Metanephros (tissue), 2 donors: ENCODE measurements around the gene NDUFS1. TPM values are rescaled to one million over a fixed set of nuclear protein-coding genes. Genes with fewer than 3 reads are reported as not detected.

ENCODE experiments used
- small RNA-seq: library from RNA; depleted of rRNA; stranded (forward); fragments of <200 nt; gene quantifications from one replicate; pipeline ENCODE3, GENCODE V24; 2014; ENCODE audit warnings: low replicate concordance
- total RNA-seq: library from RNA; depleted of rRNA; stranded (reverse); fragments of >200 nt; gene quantifications from one replicate; pipeline ENCODE4 v1.2.3, GENCODE V29; 2014

The NDUFS1 gene
- 75.2 TPM for total RNA-seq

GRCh38 chr2:206159346-206160124, at the start of gene NDUFS1, which contains the start of gene EEF1B2:
NDUFS1 (minus strand) TSS chr2:206159444; CDS start chr2:206153678, 5,766 bp downstream.
EEF1B2 (plus strand) TSS chr2:206159895; CDS start chr2:206159980, 85 bp downstream.

DNA sequence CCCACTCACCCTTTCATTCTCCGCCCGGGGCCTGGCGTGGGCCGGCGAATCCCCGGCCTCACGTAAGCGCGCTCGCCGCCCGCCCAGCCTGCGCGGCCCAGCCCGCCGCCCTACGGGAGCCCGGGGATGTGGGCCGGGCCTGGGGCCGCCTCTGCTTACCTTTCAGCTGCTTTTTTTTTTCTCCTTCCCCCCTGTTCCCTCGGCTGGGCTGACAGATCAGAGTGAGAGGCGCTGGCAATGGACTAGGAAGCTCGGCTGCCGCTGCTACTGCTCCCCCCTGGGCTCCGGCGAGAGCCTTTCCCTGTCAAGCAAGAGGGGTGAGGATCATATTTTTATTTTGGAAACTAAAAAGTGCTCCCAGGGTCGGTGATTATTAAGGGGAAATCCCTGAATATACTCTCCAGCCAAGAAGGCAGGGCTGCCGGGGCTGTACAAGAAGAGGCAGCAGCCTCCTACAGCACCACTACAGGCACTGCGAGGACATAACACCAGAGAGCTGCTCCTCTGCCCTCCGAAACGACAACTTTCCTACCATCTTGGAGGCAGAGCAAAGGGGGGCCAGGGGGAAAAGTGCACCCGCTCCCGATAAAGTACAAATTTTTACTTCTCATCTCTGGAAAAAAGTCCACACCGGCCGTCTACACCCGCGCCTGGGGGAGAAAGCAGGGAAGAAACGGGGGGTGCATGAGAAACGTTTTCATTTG, 73.3 kb downstream of the NDUFS1 start, which contains the start of gene INO80D:
INO80D (minus strand) TSS at position 433 of the 704 bp plus-strand sequence. CDS start 23,158 bp downstream, outside the sequence.

Small RNA genes lying within 50 kb of the gene (small RNA-seq; reads per million reads assigned to genes)
- gene RF00134: not detected
- not detected for gene RF02271
- gene SNORA41: not detected
- gene SNORD51: 0.16 reads per million

Other genes starting within 250 kb of the NDUFS1 start
- gene INO80D, start 73.3 kb downstream of the NDUFS1 start, total RNA-seq: 19.8 TPM
- 411 TPM for gene EEF1B2, start 451 bp upstream of the NDUFS1 start, total RNA-seq
- 16.9 TPM for gene ZDBF2, start 115.2 kb upstream of the NDUFS1 start, total RNA-seq